HepG2 (cell line): ENCODE data around the gene HECTD1. TPM values are rescaled to one million over a fixed set of nuclear protein-coding genes. Genes with fewer than 3 reads are reported as not detected.
A peak's percentile ranks its signal among the peaks of the same experiment; 100 is the strongest.

Source experiments
- BATF2 ChIP-seq: sonication (generic); formaldehyde crosslinking; IDR thresholded peaks from 2 replicates; pipeline ENCODE4 v1.8.0; 2022; ENCODE audit warnings: mild to moderate bottlenecking, missing genetic modification reagents, moderate library complexity
- CENPT ChIP-seq: sonication (generic); formaldehyde crosslinking; IDR thresholded peaks from 2 replicates; pipeline ENCODE4 v1.8.0; 2022; ENCODE audit warnings: low read depth, mild to moderate bottlenecking, moderate library complexity, missing genetic modification reagents
- EED ChIP-seq: sonication (generic); formaldehyde crosslinking; IDR thresholded peaks from 2 replicates; pipeline ENCODE4 v1.5.0; 2020; ENCODE audit warnings: mild to moderate bottlenecking, missing genetic modification reagents
- HDAC6 ChIP-seq: fragments of 200-600 bp; sonication (generic); IDR thresholded peaks from 2 replicates; pipeline ENCODE4 v1.7.0; 2017; ENCODE audit warnings: mild to moderate bottlenecking, antibody characterized with exemption, low read length, low read depth
- HIC2 ChIP-seq: sonication (generic); formaldehyde crosslinking; IDR thresholded peaks from 2 replicates; pipeline ENCODE4 v1.9.0; 2022; ENCODE audit warnings: low read depth, missing genetic modification reagents
- KLF9 ChIP-seq: IDR thresholded peaks from 2 replicates; pipeline ENCODE4 v1.6.1; 2016; ENCODE audit warnings: low read depth
- MEF2D ChIP-seq: sonication (generic); formaldehyde crosslinking; IDR thresholded peaks from 2 replicates; pipeline ENCODE4 v1.5.1; 2020; ENCODE audit warnings: mild to moderate bottlenecking, missing genetic modification reagents
- NPAS2 ChIP-seq: sonication (generic); formaldehyde crosslinking; IDR thresholded peaks from 2 replicates; pipeline ENCODE4 v1.8.0; 2022; ENCODE audit warnings: mild to moderate bottlenecking, missing genetic modification reagents, borderline replicate concordance
- RFX5 ChIP-seq: IDR thresholded peaks from 2 replicates; pipeline ENCODE4 v1.6.1; 2011; ENCODE audit warnings: low read depth, low read length, improper control_type of control experiment
- SYNCRIP ChIP-seq: fragments of 200-400 bp; formaldehyde crosslinking; IDR thresholded peaks from 2 replicates; pipeline ENCODE4 v1.6.1; 2018; ENCODE audit warnings: mild to moderate bottlenecking, low read depth, low read length; ENCODE audit not compliant: insufficient read depth
- TCF7 ChIP-seq: sonication (generic); IDR thresholded peaks from 2 replicates; pipeline ENCODE4 v1.6.1; 2016; ENCODE audit warnings: antibody characterized with exemption, low read depth
- THAP7 ChIP-seq: sonication (generic); formaldehyde crosslinking; IDR thresholded peaks from 2 replicates; pipeline ENCODE4 v1.8.1; 2023; ENCODE audit warnings: mild to moderate bottlenecking, missing genetic modification reagents
- UBTF ChIP-seq: sonication (generic); formaldehyde crosslinking; IDR thresholded peaks from 2 replicates; pipeline ENCODE4 v1.4.0; 2020; ENCODE audit warnings: mild to moderate bottlenecking, missing genetic modification reagents
- ZNF407 ChIP-seq: sonication (generic); formaldehyde crosslinking; IDR thresholded peaks from one replicate; pipeline ENCODE4 v1.5.1; 2020; ENCODE audit warnings: mild to moderate bottlenecking, missing genetic modification reagents; ENCODE audit errors: not compliant biosample characterization
- ZSCAN30 ChIP-seq: sonication (generic); formaldehyde crosslinking; IDR thresholded peaks from 2 replicates; pipeline ENCODE4 v1.5.0; 2020; ENCODE audit warnings: mild to moderate bottlenecking, missing genetic modification reagents
- polyA plus RNA-seq, 8 experiments: library from polyadenylated mRNA; depleted of rRNA in 3 of 8; stranded (reverse) in 7 of 8; unstranded in 1 of 8; fragments of >200 nt; fragmentation: Illumina TruSeq in 4 of 8; extraction: Trizol in 4 of 8; gene quantifications; 2 replicates each; pipeline versions ENCODE4 v1.2.1 to v1.2.3, GENCODE V29; 2011 to 2016; ENCODE audit warnings: low read depth in 4 of 8, missing spikeins in 1 of 8, mixed read lengths in 1 of 8; ENCODE audit not compliant: insufficient read depth in 1 of 8
- total RNA-seq, 5 experiments: library from RNA; depleted of rRNA; stranded (reverse); fragments of >200 nt; fragmentation: Illumina TruSeq; extraction: Trizol; gene quantifications; 2 replicates each; pipeline ENCODE4 v1.2.3, GENCODE V29; 2016; ENCODE audit warnings: low read depth in 1 of 5

Gene HECTD1
- total and polyA plus RNA-seq, 2 of the 13 experiments (the other 11 are each of a cell fraction or from before 2014, with no cell fraction given): 312 to 560 TPM

- TF ChIP-seq THAP7 (CRISPR knock-in tag) (peak; percentile 72; the same call in 1 of the 2 replicates), EED (CRISPR knock-in tag) (peak; percentile 35; the same call in 1 of the 2 replicates), NPAS2 (CRISPR knock-in tag) (no peak), MEF2D (no peak), BATF2 (CRISPR knock-in tag) (no peak), HIC2 (CRISPR knock-in tag) (no peak), KLF9 (no peak), UBTF (CRISPR knock-in tag) (no peak), TCF7 (no peak), ZNF407 (no peak), SYNCRIP (no peak), HDAC6 (no peak), RFX5 (no peak), ZSCAN30 (CRISPR knock-in tag) (no peak), CENPT (peak; percentile 49; the same call in 1 of the 2 replicates)
These were observed 85.4 kb downstream of the HECTD1 start (continued) for GRCh38 chr14:31122098-31122611.
